GM12873 (cell line): ENCODE results near the gene RNF150.

Source experiments
- TF ChIP-seq, protein P1 (sequence below): IDR thresholded peaks from 2 replicates; pipeline ENCODE4 v1.5.1; 2012; ENCODE audit warnings: low read depth, mild to moderate bottlenecking, moderate library complexity, low read length, control low read depth; ENCODE audit not compliant: insufficient read depth; ENCODE audit errors: missing control alignments

Gene RNF150

DNA sequence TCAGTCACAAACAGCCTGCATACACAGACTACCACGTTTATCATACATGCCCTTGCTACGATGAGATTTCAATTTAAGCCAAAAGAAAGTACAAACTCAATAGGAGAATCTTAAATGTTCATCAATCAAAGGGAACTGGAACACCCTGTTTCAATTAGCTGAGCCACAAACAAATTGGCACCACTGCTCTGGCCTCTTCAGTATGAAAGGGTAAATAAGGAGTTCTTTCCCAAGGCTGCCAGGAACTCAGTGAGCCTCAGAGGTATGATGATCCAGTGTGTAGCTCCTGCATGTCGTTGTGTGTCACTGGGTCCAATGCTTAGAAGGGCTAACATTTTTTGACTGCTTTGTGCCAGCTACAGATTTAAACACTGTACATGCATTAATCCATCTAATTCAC lies 5.4 kb downstream of the RNF150 start:
- TF ChIP-seq, protein P1, sequence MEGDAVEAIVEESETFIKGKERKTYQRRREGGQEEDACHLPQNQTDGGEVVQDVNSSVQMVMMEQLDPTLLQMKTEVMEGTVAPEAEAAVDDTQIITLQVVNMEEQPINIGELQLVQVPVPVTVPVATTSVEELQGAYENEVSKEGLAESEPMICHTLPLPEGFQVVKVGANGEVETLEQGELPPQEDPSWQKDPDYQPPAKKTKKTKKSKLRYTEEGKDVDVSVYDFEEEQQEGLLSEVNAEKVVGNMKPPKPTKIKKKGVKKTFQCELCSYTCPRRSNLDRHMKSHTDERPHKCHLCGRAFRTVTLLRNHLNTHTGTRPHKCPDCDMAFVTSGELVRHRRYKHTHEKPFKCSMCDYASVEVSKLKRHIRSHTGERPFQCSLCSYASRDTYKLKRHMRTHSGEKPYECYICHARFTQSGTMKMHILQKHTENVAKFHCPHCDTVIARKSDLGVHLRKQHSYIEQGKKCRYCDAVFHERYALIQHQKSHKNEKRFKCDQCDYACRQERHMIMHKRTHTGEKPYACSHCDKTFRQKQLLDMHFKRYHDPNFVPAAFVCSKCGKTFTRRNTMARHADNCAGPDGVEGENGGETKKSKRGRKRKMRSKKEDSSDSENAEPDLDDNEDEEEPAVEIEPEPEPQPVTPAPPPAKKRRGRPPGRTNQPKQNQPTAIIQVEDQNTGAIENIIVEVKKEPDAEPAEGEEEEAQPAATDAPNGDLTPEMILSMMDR = no peak

DNA sequence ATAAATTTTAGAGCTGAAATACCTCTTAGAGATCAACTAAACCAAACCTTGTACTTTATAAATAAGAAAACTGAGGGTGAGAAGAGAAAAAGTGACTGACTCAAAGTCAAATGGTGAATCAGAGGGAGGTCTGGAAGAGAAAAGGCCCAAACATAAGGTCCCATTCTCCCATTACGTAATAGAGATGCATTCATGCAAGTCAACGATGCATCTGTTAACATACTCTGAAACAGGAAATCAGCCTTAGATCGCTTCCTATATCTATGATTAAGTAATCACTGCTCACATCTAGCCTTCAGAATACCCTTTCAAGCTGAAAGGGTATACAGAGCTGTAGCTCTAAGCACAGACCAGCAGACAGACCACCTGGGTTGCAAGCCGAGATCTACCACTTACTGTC lies 6.5 kb downstream of the RNF150 start:
- TF ChIP-seq, protein P1 = no peak

DNA sequence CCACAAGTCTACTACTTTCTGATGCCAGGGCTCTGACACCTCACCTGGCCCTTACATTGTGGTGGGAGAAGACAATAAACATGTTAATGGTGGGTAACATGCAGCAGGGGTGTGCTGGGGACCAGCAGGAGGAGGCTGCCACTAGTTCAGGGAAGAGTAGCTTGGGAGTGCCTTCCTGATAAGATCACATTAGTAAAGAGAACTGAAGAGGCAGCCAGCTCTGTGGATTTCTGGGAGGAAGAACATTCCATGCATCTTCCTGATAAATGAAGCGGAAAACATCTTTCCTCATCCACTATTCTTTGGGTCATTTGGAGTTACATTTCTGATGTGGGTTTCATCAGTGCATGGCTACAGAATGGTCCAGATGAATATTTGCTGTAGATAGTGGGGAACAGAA lies 9.0 kb downstream of the RNF150 start:
- TF ChIP-seq, protein P1 = no peak

DNA sequence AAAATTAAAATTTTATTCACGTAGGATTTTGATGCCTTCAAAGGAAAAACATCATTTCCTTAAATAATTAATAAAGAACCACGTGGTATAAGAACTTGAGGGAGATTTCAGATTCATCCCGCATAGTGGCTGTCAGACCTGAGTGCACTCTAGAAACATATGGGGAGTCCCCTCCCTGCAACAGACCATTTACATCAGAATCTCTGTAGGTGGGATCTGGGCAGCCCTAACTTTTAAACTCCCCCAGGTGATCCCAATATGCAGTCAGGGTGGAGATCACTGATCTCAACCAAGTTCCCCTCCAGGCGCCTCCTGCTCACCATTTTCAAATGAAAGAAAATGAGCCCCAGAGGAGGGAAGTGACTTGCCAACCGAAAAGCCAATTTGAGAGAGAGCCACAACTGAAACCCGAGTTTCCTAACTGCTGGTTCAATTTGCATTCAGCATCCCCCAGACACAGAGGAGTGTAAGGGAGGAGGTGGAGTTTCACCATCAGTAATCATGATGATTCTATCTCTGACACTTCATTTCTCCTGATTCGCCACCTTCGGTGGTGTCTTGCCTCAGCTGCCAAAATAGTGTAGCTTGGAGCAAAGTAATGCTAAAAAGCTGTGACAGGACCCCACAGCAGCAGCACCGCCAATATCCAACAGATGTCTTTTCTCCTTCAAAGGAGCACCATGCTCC lies 11.4 kb downstream of the RNF150 start:
- TF ChIP-seq, protein P1 = no peak

DNA sequence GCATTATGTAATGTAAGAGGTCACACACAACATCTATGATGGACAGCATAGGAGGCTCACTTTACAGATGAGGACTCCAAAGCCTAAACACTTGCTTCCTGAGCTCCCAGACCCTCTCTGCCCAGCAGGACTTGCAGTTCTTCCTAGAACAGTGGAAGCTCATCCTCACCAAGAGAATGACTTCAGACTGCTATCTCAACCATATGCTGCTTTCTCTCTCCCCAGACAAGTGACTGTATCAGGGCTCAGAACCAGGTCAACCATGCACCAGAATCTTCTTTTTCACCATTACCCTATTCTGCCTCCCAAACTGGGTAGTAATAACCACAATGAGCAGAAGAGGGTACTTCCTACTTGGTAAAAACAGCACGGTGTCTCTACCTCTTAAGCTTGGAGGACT lies 12.2 kb downstream of the RNF150 start:
- TF ChIP-seq, protein P1 = no peak

DNA sequence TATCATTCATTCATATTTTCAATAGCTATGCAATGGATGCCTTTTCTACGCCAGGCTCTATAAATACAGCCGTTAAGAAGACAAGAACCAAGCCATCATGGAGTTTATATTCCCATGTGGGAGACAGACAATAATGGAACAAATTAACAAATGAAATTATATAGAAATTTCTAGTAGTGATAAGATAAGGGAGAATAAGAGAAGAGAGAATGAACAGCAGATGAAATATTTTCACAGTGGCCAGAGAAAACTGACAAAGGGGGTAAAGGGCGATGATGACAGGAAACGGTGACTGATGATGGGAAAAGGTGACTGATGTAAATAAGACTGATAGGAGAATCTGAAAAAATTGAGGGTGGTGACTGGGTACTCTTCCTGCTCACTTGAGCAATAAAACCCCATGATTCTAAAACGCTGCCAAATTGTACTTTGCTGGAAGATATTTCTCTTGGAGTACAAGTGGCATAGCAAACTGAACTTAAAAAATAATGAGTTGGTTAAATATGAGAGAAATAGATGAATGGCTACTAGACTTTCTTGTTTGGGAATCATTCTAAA lies 13.2 kb downstream of the RNF150 start:
- TF ChIP-seq, protein P1 = no peak

DNA sequence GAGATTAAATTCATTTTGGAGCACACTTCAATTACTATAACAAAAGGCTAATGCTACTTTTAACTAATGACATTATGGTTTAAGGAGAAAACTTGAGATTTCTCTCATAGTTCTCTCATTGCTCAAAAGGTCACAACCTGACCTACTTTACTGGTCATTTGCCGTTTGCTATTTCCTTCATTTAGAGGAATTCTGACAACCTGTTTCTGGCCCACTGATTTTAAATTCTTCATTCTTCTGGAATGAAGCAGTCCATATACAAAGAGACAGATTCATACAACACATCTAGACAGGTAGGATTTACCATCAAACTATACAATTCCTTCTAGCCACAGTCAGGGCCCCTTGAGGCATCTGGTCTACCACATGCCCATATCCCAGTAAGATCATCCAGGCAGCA lies 14.2 kb downstream of the RNF150 start:
- TF ChIP-seq, protein P1 = no peak
